Prostate gland (tissue), 2 donors: ENCODE results near the gene TAX1BP1. TPM values are rescaled to one million over a fixed set of nuclear protein-coding genes. Genes with fewer than 3 reads are reported as not detected.

Experiments
- DNase-seq: peaks from one replicate; pipeline ENCODE4 v3.0.0-alpha.2; 2019; ENCODE audit warnings: low spot score
- H3K27ac ChIP-seq, 2 donors: fragments of 200-600 bp; sonication (generic); 2 replicates each; pipeline ENCODE4 v1.5.1; 2017 to 2019
- H3K27me3 ChIP-seq: fragments of 200-600 bp; sonication (generic); replicated peaks from 2 replicates; pipeline ENCODE4 v1.5.1; 2019; ENCODE audit not compliant: insufficient read depth
- H3K36me3 ChIP-seq, 2 donors: fragments of 200-600 bp; sonication (generic); 1 replicate in 1 of 2; 2 replicates in 1 of 2; pipeline versions ENCODE4 v1.5.1 to v1.8.1; 2017 to 2019
- H3K4me1 ChIP-seq: fragments of 200-600 bp; sonication (generic); replicated peaks from 2 replicates; pipeline ENCODE4 v1.5.1; 2019
- H3K4me3 ChIP-seq, 2 donors: fragments of 200-600 bp; sonication (generic); 2 replicates each; pipeline ENCODE4 v1.5.1; 2017 to 2019
- H3K9me3 ChIP-seq: fragments of 200-600 bp; sonication (generic); 2 replicates; pipeline ENCODE4 v1.5.1; 2017
- POLR2A ChIP-seq: fragments of 450-650 bp; IDR thresholded peaks from one replicate; pipeline ENCODE4 v1.6.1; 2016; ENCODE audit warnings: antibody characterized with exemption, mild to moderate bottlenecking
- POLR2AphosphoS5 ChIP-seq: sonication (generic); formaldehyde crosslinking; IDR thresholded peaks from one replicate; pipeline ENCODE4 v1.6.1; 2017; ENCODE audit warnings: antibody characterized with exemption
- WGBS: methylation state at CpG from one replicate; pipeline ENCODE4 v1.1.5; 2018; 5-methylcytosine and 5-hydroxymethylcytosine counted together
- intact Hi-C: fragments of 100-400 bp; cut with DNase I; formaldehyde crosslinking; loops from one replicate; pipeline ENCODE4 v1.14.2; 2022
- total RNA-seq, 2 donors: library from RNA; depleted of rRNA; stranded (reverse); fragments of >200 nt; gene quantifications; one replicate each; pipeline ENCODE4 v1.1.0, GENCODE V29; 2016
- TF ChIP-seq, protein P1 (sequence below), 4 experiments: fragments of 200-600 bp in 2 of 4; fragments of 450-650 bp in 2 of 4; sonication (generic) in 2 of 4; IDR thresholded peaks; 1 replicate in 3 of 4; 2 replicates in 1 of 4; pipeline ENCODE4 v1.5.1; 2016 to 2019; ENCODE audit warnings: antibody characterized with exemption in 4 of 4, mild to moderate bottlenecking in 2 of 4, moderate library complexity in 2 of 4

TAX1BP1 gene
- 100 to 1,000 TPM; 105 to 125 TPM for total RNA-seq

DNA sequence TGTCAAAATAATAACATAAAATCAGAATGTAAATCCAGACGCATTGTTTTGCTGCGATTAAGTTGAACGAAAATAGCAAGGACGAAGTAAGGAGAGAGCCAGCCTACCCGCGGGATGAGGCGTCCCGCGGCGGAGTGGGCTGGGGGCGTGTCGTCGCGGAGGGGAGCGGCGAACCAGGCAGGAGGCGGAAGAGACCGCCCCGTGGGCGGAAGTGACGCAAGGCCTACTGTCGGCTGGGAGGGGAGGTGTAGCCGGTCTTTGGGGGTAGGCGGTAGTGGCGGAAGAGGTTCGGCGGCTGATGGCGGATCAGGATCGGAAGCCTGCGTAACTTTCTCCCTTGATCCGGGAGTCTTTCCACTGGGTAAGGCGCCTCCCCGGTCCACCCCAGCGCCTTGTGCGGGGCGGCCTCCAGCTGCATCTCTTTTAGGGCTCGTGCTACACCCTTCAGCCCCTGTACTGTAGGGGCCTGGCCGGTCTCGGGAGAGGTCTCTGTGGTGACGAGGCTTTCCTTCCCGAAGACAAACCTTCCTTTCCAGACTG lies at the start of gene TAX1BP1:
Gene TAX1BP1, plus strand, starts transcription at position 254 of the 540 bp plus-strand sequence. CDS start 8,363 bp downstream, outside the sequence.
- H3K9me3 ChIP-seq, result no peaks in the 10 kb centered on the region
- peak within 1 kb of the TSS; percentile 98 to 99 for H3K4me3 ChIP-seq
- H3K36me3 ChIP-seq, result no peaks in the 10 kb centered on the region
- H3K27me3 ChIP-seq, result no peaks in the 10 kb centered on the region
- TF ChIP-seq, protein P1, sequence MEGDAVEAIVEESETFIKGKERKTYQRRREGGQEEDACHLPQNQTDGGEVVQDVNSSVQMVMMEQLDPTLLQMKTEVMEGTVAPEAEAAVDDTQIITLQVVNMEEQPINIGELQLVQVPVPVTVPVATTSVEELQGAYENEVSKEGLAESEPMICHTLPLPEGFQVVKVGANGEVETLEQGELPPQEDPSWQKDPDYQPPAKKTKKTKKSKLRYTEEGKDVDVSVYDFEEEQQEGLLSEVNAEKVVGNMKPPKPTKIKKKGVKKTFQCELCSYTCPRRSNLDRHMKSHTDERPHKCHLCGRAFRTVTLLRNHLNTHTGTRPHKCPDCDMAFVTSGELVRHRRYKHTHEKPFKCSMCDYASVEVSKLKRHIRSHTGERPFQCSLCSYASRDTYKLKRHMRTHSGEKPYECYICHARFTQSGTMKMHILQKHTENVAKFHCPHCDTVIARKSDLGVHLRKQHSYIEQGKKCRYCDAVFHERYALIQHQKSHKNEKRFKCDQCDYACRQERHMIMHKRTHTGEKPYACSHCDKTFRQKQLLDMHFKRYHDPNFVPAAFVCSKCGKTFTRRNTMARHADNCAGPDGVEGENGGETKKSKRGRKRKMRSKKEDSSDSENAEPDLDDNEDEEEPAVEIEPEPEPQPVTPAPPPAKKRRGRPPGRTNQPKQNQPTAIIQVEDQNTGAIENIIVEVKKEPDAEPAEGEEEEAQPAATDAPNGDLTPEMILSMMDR (IDR thresholded peaks at IDR 0.05), result peak in 1 of 4 experiments; percentile 15
- TF ChIP-seq POLR2AphosphoS5, result peak; percentile 98
- TF ChIP-seq POLR2A, result peak; percentile 100
- peak; percentile 96 for DNase-seq
- H3K27ac ChIP-seq, result peak within 1 kb of the TSS; percentile 99 to 100
- WGBS, result under 1% methylated on average over 41 of the region's 41 CpGs
- intact Hi-C loops, result loop anchor here (2.0 to 10.0 kb wide), 5 partner anchors 77 to 543 kb away; partner anchors contain the start of gene HIBADH
- no peaks in the 10 kb centered on the region for H3K4me1 ChIP-seq

DNA sequence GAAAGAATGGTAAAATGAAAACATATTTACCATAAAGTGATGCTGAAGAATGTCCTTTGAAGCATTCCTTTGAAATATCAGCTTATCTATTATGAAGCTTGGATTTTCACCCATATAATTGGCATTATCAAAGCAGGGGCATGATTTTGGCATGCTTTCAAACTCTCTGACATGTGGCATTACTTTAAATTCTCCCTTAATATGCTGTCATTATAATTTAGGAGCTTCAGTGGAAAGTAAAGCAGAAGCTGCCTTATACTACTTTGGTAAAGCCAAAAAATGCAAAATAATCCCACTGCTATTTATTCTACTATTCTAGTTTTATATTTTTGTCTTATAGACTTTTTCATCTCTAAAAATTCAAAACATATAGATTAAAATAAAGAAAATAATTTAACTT lies 49.3 kb upstream of the TAX1BP1 start:
- no peak for DNase-seq
- no peak overlapping the region for H3K4me3 ChIP-seq
- intact Hi-C loops, result no loop called here
- no peak for TF ChIP-seq POLR2AphosphoS5
- no peak for TF ChIP-seq POLR2A
- TF ChIP-seq, protein P1 (IDR thresholded peaks at IDR 0.05), result no peak
- H3K27me3 ChIP-seq, result no peaks in the 10 kb centered on the region
- H3K27ac ChIP-seq, result no peak overlapping the region
- H3K9me3 ChIP-seq, result no peaks in the 10 kb centered on the region
- H3K36me3 ChIP-seq, result no peaks in the 10 kb centered on the region
- no peaks in the 10 kb centered on the region for H3K4me1 ChIP-seq

DNA sequence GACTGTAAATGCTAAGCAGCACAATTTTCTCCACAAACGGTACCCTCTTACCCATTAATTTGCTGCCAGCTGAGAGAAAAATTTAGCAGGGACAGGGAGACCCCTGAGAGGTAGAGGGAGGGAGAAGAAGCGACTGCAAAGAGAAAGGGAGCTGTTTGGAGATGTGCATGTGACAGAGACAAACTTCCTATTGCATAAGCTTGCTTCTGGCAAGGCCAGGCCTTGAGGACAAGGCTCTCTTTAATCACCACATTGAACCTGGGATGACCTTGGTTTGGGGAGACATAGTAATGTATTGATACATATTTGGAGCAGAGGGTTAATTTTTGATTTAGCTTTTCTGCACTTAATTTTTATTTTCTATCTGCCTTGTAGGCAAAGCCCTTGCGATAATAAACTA lies 46.2 kb upstream of the TAX1BP1 start:
- intact Hi-C loops, result no loop called here
- no peaks in the 10 kb centered on the region for H3K36me3 ChIP-seq
- 72% methylated on average over 3 of the region's 3 CpGs for WGBS
- no peak overlapping the region for H3K27ac ChIP-seq
- no peaks in the 10 kb centered on the region for H3K9me3 ChIP-seq
- H3K27me3 ChIP-seq, result no peaks in the 10 kb centered on the region
- no peak for TF ChIP-seq POLR2A
- TF ChIP-seq POLR2AphosphoS5, result no peak
- TF ChIP-seq, protein P1 (IDR thresholded peaks at IDR 0.05), result no peak
- DNase-seq, result no peak
- no peaks in the 10 kb centered on the region for H3K4me1 ChIP-seq
- no peak overlapping the region for H3K4me3 ChIP-seq

DNA sequence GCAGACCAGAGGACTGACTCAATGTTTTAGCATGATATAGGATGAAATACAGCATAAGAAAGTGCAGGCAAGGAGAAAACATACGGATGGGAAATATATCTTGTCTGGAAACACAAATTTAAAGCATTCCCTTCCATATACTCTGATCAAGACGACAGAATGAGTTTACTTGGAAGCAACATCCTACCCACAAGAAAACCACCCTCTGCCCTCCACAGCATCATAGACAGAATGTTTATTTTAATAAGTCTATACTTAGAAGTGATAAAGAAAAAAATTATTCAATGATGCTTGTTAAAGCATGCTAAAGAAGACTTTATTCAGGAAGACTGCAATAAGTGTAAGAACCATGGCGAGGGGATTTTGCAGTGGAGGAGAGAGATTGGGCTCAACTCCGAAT lies 44.9 kb upstream of the TAX1BP1 start:
- TF ChIP-seq, protein P1 (IDR thresholded peaks at IDR 0.05), result no peak
- TF ChIP-seq POLR2A, result no peak
- TF ChIP-seq POLR2AphosphoS5, result no peak
- intact Hi-C loops, result no loop called here

DNA sequence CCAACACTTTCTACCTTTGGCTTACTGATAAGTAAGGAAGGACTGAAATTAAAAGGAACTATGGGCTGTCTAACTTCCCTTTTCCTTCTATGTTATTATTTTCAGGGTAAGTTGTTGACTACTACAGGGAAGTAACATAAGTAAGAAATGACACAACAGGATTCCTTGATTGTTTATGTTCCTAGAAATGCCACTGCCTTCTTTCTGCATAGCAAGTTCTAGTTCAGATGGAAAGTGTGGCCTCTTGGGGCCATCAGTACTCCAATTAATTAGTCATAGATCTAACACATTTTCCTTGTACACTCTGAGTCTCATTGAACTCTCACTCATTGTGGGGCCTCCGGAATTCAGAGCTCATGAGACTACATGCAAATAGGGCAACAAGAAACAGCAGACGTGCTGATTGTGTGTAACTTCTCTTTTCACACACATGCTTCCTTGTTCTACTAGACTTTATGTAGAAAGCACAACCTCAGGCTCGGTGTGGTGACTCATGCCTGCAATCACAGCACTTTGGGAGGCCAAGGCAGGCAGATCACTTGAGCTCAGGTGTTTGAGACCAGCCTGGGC lies 42.0 kb upstream of the TAX1BP1 start:
- no peak for DNase-seq
- H3K4me3 ChIP-seq, result no peak overlapping the region
- intact Hi-C loops, result no loop called here
- H3K27ac ChIP-seq, result no peak overlapping the region
- no peaks in the 10 kb centered on the region for H3K4me1 ChIP-seq
- WGBS, result 85% methylated on average over 3 of the region's 3 CpGs
- H3K27me3 ChIP-seq, result no peaks in the 10 kb centered on the region
- TF ChIP-seq, protein P1 (IDR thresholded peaks at IDR 0.05), result no peak
- TF ChIP-seq POLR2AphosphoS5, result no peak
- TF ChIP-seq POLR2A, result no peak
- no peaks in the 10 kb centered on the region for H3K36me3 ChIP-seq
- H3K9me3 ChIP-seq, result no peaks in the 10 kb centered on the region

More for the DNA sequence above, 44.9 kb upstream of the TAX1BP1 start:
- Histone ChIP-seq H3K4me3 (no peak overlapping the region), H3K27me3 (no peaks in the 10 kb centered on the region), H3K36me3 (no peaks in the 10 kb centered on the region), H3K9me3 (no peaks in the 10 kb centered on the region), H3K4me1 (no peaks in the 10 kb centered on the region), H3K27ac (no peak overlapping the region)
- DNase-seq, result no peak
- WGBS, result 87% methylated on average over 4 of the region's 4 CpGs
